OCI-LY7 (cell line): Measurements from ENCODE around the gene DENND1A.

Experiments used
- CTCF ChIP-seq: fragments of 200-600 bp; sonication (generic); conservative IDR thresholded peaks from 2 replicates; pipeline ENCODE4 v1.5.1; 2014; ENCODE audit warnings: mild to moderate bottlenecking, antibody characterized with exemption, low read length, moderate library complexity, mixed read lengths
- EZH2phosphoT487 ChIP-seq: fragments of 200-600 bp; sonication (generic); IDR thresholded peaks from 2 replicates; pipeline ENCODE4 v1.6.1; 2018; ENCODE audit warnings: low read depth, borderline replicate concordance, mild to moderate bottlenecking, mixed run types, antibody characterized with exemption, low read length, moderate library complexity, mixed read lengths

GRCh38 chr9:123622711-123623241, 307.1 kb downstream of the DENND1A start:
- TF ChIP-seq CTCF (no peak), EZH2phosphoT487 (no peak)
